Upper lobe of left lung (tissue), 6 donors: ENCODE measurements around the gene INHBE. TPM values are rescaled to one million over a fixed set of nuclear protein-coding genes. Genes with fewer than 3 reads are reported as not detected.
A peak's percentile ranks its signal among the peaks of the same experiment; 100 is the strongest.

ENCODE experiments used
- ATAC-seq, 2 donors: fragments of 200-7000 bp; cut with Tn5 transposase; one replicate each; pipeline ENCODE4 v1.9.1; 2022; ENCODE audit warnings: mild to moderate bottlenecking in 2 of 2, moderate library complexity in 2 of 2; ENCODE audit not compliant: low FRiP score in 2 of 2
- DNase-seq, 2 donors: peaks; one replicate each; pipeline ENCODE4 v3.0.0-alpha.2; 2019 to 2020
- H3K27ac ChIP-seq, 4 donors: fragments of 200-600 bp; sonication (generic); one replicate each; pipeline ENCODE4 v1.5.1; 2016 to 2019
- H3K27me3 ChIP-seq, 4 donors: fragments of 200-600 bp; sonication (generic); one replicate each; pipeline ENCODE4 v1.5.1; 2017 to 2019
- H3K36me3 ChIP-seq, 4 donors: fragments of 200-600 bp; sonication (generic); one replicate each; pipeline ENCODE4 v1.5.1; 2016 to 2019
- H3K4me1 ChIP-seq, 4 donors: fragments of 200-600 bp; sonication (generic); one replicate each; pipeline ENCODE4 v1.5.1; 2018 to 2019
- H3K4me3 ChIP-seq, 4 donors: fragments of 200-600 bp; sonication (generic); one replicate each; pipeline ENCODE4 v1.5.1; 2017 to 2019; ENCODE audit warnings: mild to moderate bottlenecking in 2 of 4, moderate library complexity in 1 of 4
- H3K9me3 ChIP-seq, 4 donors: fragments of 200-600 bp; sonication (generic); one replicate each; pipeline ENCODE4 v1.5.1; 2018 to 2019
- EP300 ChIP-seq, 4 donors: sonication (generic); formaldehyde crosslinking; IDR thresholded peaks; one replicate each; pipeline ENCODE4 v1.5.1; 2017; ENCODE audit warnings: antibody characterized with exemption in 4 of 4, control low read depth in 2 of 4
- POLR2A ChIP-seq, 4 donors: fragments of 450-650 bp; IDR thresholded peaks; one replicate each; pipeline ENCODE4 v1.5.1; 2016 to 2017; ENCODE audit warnings: antibody characterized with exemption in 4 of 4, mild to moderate bottlenecking in 2 of 4
- POLR2AphosphoS5 ChIP-seq, 2 donors: sonication (generic); formaldehyde crosslinking; IDR thresholded peaks; one replicate each; pipeline ENCODE4 v1.5.1; 2017; ENCODE audit warnings: antibody characterized with exemption in 2 of 2
- WGBS, 2 donors: methylation state at CpG; one replicate each; pipeline ENCODE4 v1.1.5; 2017 to 2018; 5-methylcytosine and 5-hydroxymethylcytosine counted together
- total RNA-seq, 6 donors: library from RNA; depleted of rRNA in 4 of 6; stranded (reverse); fragments of >200 nt in 4 of 6; gene quantifications; one replicate each; pipeline versions ENCODE4 v1.1.0 to v1.2.1, GENCODE V29; 2016 to 2021
- TF ChIP-seq, protein P1 (sequence below), 6 experiments: fragments of 450-650 bp in 4 of 6; fragments of 200-600 bp in 2 of 6; sonication (generic) in 2 of 6; IDR thresholded peaks; one replicate each; pipeline ENCODE4 v1.5.1; 2016 to 2019; ENCODE audit warnings: antibody characterized with exemption in 6 of 6
- donor health status: DM: no; HTN: no; CAD: no; lungs with moderate emphysema.
- donor health status: DM: no; HTN: yes; CAD: no; lungs with severe emphysema.

Gene INHBE
- total RNA-seq, 6 donors from 2014 or later, result 0.11 TPM; not detected in 5

- TF ChIP-seq POLR2A (IDR thresholded peaks at IDR 0.05), result no peak
- TF ChIP-seq, protein P1, sequence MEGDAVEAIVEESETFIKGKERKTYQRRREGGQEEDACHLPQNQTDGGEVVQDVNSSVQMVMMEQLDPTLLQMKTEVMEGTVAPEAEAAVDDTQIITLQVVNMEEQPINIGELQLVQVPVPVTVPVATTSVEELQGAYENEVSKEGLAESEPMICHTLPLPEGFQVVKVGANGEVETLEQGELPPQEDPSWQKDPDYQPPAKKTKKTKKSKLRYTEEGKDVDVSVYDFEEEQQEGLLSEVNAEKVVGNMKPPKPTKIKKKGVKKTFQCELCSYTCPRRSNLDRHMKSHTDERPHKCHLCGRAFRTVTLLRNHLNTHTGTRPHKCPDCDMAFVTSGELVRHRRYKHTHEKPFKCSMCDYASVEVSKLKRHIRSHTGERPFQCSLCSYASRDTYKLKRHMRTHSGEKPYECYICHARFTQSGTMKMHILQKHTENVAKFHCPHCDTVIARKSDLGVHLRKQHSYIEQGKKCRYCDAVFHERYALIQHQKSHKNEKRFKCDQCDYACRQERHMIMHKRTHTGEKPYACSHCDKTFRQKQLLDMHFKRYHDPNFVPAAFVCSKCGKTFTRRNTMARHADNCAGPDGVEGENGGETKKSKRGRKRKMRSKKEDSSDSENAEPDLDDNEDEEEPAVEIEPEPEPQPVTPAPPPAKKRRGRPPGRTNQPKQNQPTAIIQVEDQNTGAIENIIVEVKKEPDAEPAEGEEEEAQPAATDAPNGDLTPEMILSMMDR (IDR thresholded peaks at IDR 0.05), result no peak
- TF ChIP-seq EP300 (IDR thresholded peaks at IDR 0.05), result no peak
- no peak for TF ChIP-seq POLR2AphosphoS5 (IDR thresholded peaks at IDR 0.05)
- H3K36me3 ChIP-seq, result peaks cover 0 to 14% (median 1%) of the 10 kb centered on the region in 4 donors
- H3K27me3 ChIP-seq, result peaks cover 0 to 11% (median 0%) of the 10 kb centered on the region in 4 donors
- peaks cover 6 to 11% (median 8%) of the 10 kb centered on the region in 4 donors for H3K4me1 ChIP-seq
- 93 to 95% methylated on average over 8 to 14 of the region's 14 CpGs for WGBS, 2 donors
- no peak overlapping the region for H3K27ac ChIP-seq
- no peaks in the 10 kb centered on the region for H3K9me3 ChIP-seq
- DNase-seq (no peak), ATAC-seq (no peak)
- H3K4me3 ChIP-seq, result no peak overlapping the region
Observed at GRCh38 chr12:57470286-57470969, 15.3 kb downstream of the INHBE start.

DNA sequence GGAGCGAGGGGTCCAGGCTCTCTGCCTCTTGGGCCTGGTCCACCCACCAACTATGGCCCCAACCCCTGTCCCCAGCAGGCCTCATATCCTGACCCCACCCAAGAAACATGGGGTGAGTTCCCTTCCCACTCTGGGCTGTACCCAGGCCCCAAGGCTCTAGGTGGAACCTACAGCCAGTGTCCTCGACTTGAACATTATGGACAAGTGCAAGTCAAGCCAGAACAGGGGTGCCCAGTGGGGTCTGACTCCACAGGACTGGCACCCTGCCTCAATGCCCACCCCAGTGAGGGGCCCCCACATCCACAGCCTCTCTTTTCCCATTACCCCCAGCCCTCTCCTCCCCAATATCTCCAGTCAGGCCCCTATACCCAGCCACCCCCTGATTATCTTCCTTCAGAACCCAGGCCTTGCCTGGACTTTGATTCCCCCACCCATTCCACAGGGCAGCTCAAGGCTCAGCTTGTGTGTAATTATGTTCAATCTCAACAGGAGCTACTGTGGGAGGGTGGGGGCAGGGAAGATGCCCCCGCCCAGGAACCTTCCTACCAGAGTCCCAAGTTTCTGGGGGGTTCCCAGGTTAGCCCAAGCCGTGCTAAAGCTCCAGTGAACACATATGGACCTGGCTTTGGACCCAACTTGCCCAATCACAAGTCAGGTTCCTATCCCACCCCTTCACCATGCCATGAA, 16.0 kb downstream of the INHBE start:
- H3K36me3 ChIP-seq, result peaks cover 0 to 14% (median 1%) of the 10 kb centered on the region in 4 donors
- ATAC-seq (peak in 1 of 2 donors; percentile 7), DNase-seq (no peak)
- no peak overlapping the region for H3K4me3 ChIP-seq
- 60 to 80% methylated on average over 1 to 4 of the region's 4 CpGs for WGBS, 2 donors
- H3K4me1 ChIP-seq, result peaks cover 12 to 18% (median 14%) of the 10 kb centered on the region in 4 donors
- no peak overlapping the region for H3K27ac ChIP-seq
- TF ChIP-seq POLR2AphosphoS5 (IDR thresholded peaks at IDR 0.05) (no peak), EP300 (IDR thresholded peaks at IDR 0.05) (no peak), POLR2A (IDR thresholded peaks at IDR 0.05) (no peak)
- TF ChIP-seq, protein P1 (IDR thresholded peaks at IDR 0.05), result no peak
- no peaks in the 10 kb centered on the region for H3K9me3 ChIP-seq
- peaks cover 0 to 18% (median 3%) of the 10 kb centered on the region in 4 donors for H3K27me3 ChIP-seq

GRCh38 chr12:57471661-57472060, 16.6 kb downstream of the INHBE start:
- no peak for DNase-seq
- no peak for ATAC-seq
- H3K9me3 ChIP-seq, result no peaks in the 10 kb centered on the region
- H3K4me1 ChIP-seq, result peaks cover 13 to 23% (median 19%) of the 10 kb centered on the region in 4 donors
- peaks cover 0 to 14% (median 1%) of the 10 kb centered on the region in 4 donors for H3K36me3 ChIP-seq
- no peak overlapping the region for H3K4me3 ChIP-seq
- H3K27me3 ChIP-seq, result peaks cover 0 to 23% (median 5%) of the 10 kb centered on the region in 4 donors
- H3K27ac ChIP-seq, result no peak overlapping the region
- no peak for TF ChIP-seq POLR2A (IDR thresholded peaks at IDR 0.05)
- TF ChIP-seq EP300 (IDR thresholded peaks at IDR 0.05), result no peak
- TF ChIP-seq POLR2AphosphoS5 (IDR thresholded peaks at IDR 0.05), result no peak
- TF ChIP-seq, protein P1 (IDR thresholded peaks at IDR 0.05), result no peak
- WGBS, 2 donors, result 84 to 86% methylated on average over 2 to 3 of the region's 3 CpGs

DNA sequence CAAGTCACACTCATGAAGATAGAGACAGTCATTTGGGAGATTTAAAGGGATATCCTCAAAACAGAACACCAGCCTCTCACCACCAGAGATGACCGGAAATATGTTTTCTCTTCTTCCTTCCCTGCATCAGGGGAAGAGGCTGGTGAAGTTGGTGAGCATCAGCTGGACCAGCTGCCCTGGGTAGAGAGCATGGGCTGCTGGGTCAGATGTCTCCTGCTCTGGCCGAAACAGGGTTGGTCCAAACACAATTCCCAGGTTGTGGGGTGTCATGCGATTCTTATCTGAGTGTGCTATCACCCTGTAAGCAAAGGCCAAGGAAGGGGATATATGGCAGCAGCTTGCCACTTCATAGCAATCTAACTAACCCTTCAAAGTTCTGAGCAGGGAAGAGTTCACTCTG, 17.3 kb downstream of the INHBE start:
- Histone ChIP-seq H3K27ac (no peak overlapping the region), H3K4me3 (no peak overlapping the region), H3K27me3 (peaks cover 0 to 24% (median 6%) of the 10 kb centered on the region in 4 donors), H3K9me3 (no peaks in the 10 kb centered on the region), H3K36me3 (peaks cover 0 to 14% (median 1%) of the 10 kb centered on the region in 4 donors), H3K4me1 (peaks cover 13 to 25% (median 19%) of the 10 kb centered on the region in 4 donors)
- WGBS, 2 donors, result 88 to 91% methylated on average over 3 of the region's 3 CpGs
- no peak for ATAC-seq
- DNase-seq, result no peak
- TF ChIP-seq, protein P1 (IDR thresholded peaks at IDR 0.05), result no peak
- TF ChIP-seq POLR2AphosphoS5 (IDR thresholded peaks at IDR 0.05) (no peak), POLR2A (IDR thresholded peaks at IDR 0.05) (no peak), EP300 (IDR thresholded peaks at IDR 0.05) (no peak)
